Measurements from ENCODE around the gene EXOSC2. TPM values are rescaled to one million over a fixed set of nuclear protein-coding genes. Genes with fewer than 3 reads are reported as not detected.

Gene EXOSC2
- total and polyA plus RNA-seq, 2 experiments from 2014 or later = 37.6 to 77.7 TPM

- Histone ChIP-seq H3K4me3 (no peak overlapping the region), H3K27me3 (ENCODE audit: insufficient read depth) (no peaks in the 10 kb centered on the region), H3K9me2 (ENCODE audit: insufficient read depth) (no peaks in the 10 kb centered on the region), H3K4me1 (ENCODE audit: insufficient read depth) (peaks cover 16% of the 10 kb centered on the region), H3K4me2 (no peak overlapping the region), H3F3A (replicated peaks; ENCODE audit: low read depth) (no peaks in the 10 kb centered on the region), H3K27ac (ENCODE audit: low read depth) (no peak overlapping the region), H2AFZ (no peak overlapping the region), H3K79me2 (replicated peaks; ENCODE audit: insufficient read depth) (peaks cover 85% of the 10 kb centered on the region), H4K20me1 (replicated peaks; ENCODE audit: insufficient read depth) (peaks cover 3% of the 10 kb centered on the region), H3K36me3 (ENCODE audit: insufficient read depth) (no peaks in the 10 kb centered on the region)
- peaks cover 19% of the 10 kb centered on the region for H3K4me1 Mint-ChIP-seq
- 0 out of 3 replicates have a peak, but pooled peaks cover 11% of the 10 kb centered on the region for H3K36me3 Mint-ChIP-seq (ENCODE audit: low read depth)
- no peak for TF ChIP-seq ZNF114 (CRISPR knock-in tag; IDR thresholded peaks at IDR 0.05)
- TF ChIP-seq ZNF462 (CRISPR knock-in tag; IDR thresholded peaks at IDR 0.05) = no peak
- TF ChIP-seq NANOG (IDR thresholded peaks at IDR 0.05; ENCODE audit: borderline replicate concordance) = no peak
- no peak for TF ChIP-seq EZH2 (IDR thresholded peaks at IDR 0.05; ENCODE audit: low read depth, unreplicated experiment)
- no peak for TF ChIP-seq ZNF331 (CRISPR knock-in tag; IDR thresholded peaks at IDR 0.05; ENCODE audit: low read depth)
- TF ChIP-seq POLR2AphosphoS5 (IDR thresholded peaks at IDR 0.05; ENCODE audit: low read depth) = no peak
- TF ChIP-seq JUNB (IDR thresholded peaks at IDR 0.05; ENCODE audit: unreplicated experiment) = no peak
- TF ChIP-seq CTCF (conservative IDR thresholded peaks at IDR 0.05; ENCODE audit: low read depth in 2 of 2) = no peak
- no peak for TF ChIP-seq STAT1 (IDR thresholded peaks at IDR 0.05; ENCODE audit: unreplicated experiment)
- TF ChIP-seq EZH2phosphoT487 (IDR thresholded peaks at IDR 0.05; ENCODE audit: unreplicated experiment) = no peak
- TF ChIP-seq CREB1 (CRISPR knock-in tag; IDR thresholded peaks at IDR 0.05; ENCODE audit: low read depth) = no peak
- no peak for TF ChIP-seq REST (IDR thresholded peaks at IDR 0.05; ENCODE audit: unreplicated experiment)
- TF ChIP-seq ETS1 (IDR thresholded peaks at IDR 0.05) = no peak
- no peak overlapping the region for H3K27ac Mint-ChIP-seq
- H3K27me3 Mint-ChIP-seq (ENCODE audit: insufficient read depth, low read depth, poor library complexity) = peaks cover 4% of the 10 kb centered on the region
- H3K4me3 Mint-ChIP-seq = no peak overlapping the region
- DNase-seq (ENCODE audit: low spot score) (no peak), ATAC-seq (no peak)
- no peaks in the 10 kb centered on the region for H3K9me3 Mint-ChIP-seq
Measured at GRCh38 chr9:130741831-130742449, 48.4 kb downstream of the EXOSC2 start.

All from GM23338 (cell line).